Measurements from ENCODE around the gene SORBS1. TPM values are rescaled to one million over a fixed set of nuclear protein-coding genes. Genes with fewer than 3 reads are reported as not detected.

Gene SORBS1
- total and polyA plus RNA-seq, 9 of the 15 experiments (the other 6 are each of a cell fraction or from before 2014, with no cell fraction given) = 2.0 to 13.3 (median 6.5) TPM

DNA sequence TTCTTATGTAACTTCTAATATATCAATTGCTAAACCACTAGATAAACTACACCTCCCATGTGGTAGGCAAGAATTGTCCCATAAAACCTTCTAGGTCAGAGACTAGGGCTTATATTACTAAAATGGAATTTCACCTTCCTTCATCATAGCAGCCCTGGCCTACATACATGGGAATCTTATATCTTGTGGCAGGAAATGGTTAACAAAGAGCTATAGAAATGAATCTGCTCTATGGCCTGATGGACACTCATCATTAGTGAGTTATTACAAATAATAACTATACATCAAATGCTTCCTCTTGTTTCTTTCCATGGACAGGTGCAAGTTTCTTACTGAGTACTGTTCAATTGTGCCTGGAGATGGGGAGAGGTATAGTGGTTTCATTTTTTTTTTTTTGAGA, 208.0 kb downstream of the SORBS1 start:
- in situ Hi-C loops (cut with MboI) = no loop called here
- Histone ChIP-seq H4K20me1 (replicated peaks; ENCODE audit: control insufficient read depth, insufficient read depth, low read length) (no peaks in the 10 kb centered on the region), H3K27me3 (ENCODE audit: control insufficient read depth in 2 of 2, insufficient read depth in 2 of 2, low read length in 2 of 2) (no peaks in the 10 kb centered on the region), H2AFZ (ENCODE audit: low read depth, low read length) (no peak overlapping the region), H3K9me3 (replicated peaks; ENCODE audit: control insufficient read depth, insufficient read depth, low read depth, low read length) (no peaks in the 10 kb centered on the region), H3K79me2 (ENCODE audit: control insufficient read depth, insufficient read depth, low read length) (no peaks in the 10 kb centered on the region), H3K36me3 (ENCODE audit: control insufficient read depth, insufficient read depth, low read length) (no peaks in the 10 kb centered on the region), H3K4me1 (replicated peaks in 1 of 2; ENCODE audit: control insufficient read depth in 2 of 2, insufficient read depth in 2 of 2, low read length in 2 of 2) (no peaks in the 10 kb centered on the region), H3K9me1 (ENCODE audit: control insufficient read depth, insufficient read depth, low read length) (no peaks in the 10 kb centered on the region), H3K9ac (ENCODE audit: insufficient read depth in 1 of 2, low read depth in 2 of 2, low read length in 2 of 2) (no peak overlapping the region), H3K4me3 (no peak overlapping the region), H3K27ac (ENCODE audit: extremely low read depth, low read depth, low read length) (no peak overlapping the region), H3K4me2 (ENCODE audit: insufficient read depth, low read length) (no peak overlapping the region)
- ChIA-PET POLR2A (no interaction called here), CTCF (ENCODE audit: low intra/inter-chr PET ratio) (no interaction called here)
- intact Hi-C loops (cut with micrococcal nuclease) = no loop called here
- no peak for TF ChIP-seq ZNF3 (CRISPR knock-in tag; IDR thresholded peaks at IDR 0.05)
- TF ChIP-seq NR2F6 (CRISPR knock-in tag; IDR thresholded peaks at IDR 0.05) = no peak
- no peak for FAIRE-seq
- DNase-seq (ENCODE audit: extremely low read depth in 1 of 4, low spot score in 3 of 4) = no peak
- no peak for ATAC-seq
- BruUV-seq (replicated peaks) = no TSS peak

DNA sequence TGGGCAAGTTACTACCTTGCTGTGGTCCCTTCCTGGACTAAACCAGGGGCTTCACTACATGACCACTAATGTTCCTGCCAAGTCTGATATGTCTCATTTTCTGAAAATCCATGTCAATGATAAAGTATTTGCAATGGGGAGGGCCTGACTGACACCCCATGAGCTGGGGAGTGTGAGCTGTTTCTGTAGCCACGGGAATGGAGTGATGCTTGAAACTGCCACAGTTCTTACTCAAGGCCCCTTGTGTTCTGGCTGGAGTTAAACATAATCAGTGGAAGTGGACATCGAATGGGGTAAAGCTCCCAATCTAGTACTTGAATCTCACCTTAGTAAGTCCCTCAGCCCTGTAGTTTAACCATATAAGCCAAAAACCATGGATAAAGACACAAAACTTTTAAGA, 208.5 kb downstream of the SORBS1 start:
- intact Hi-C loops (cut with micrococcal nuclease) = no loop called here
- H3K9me3 ChIP-seq (replicated peaks; ENCODE audit: control insufficient read depth, insufficient read depth, low read depth, low read length) = no peaks in the 10 kb centered on the region
- FAIRE-seq (no peak), DNase-seq (ENCODE audit: extremely low read depth in 1 of 4, low spot score in 3 of 4) (no peak), ATAC-seq (no peak)
- ChIA-PET POLR2A (no interaction called here), CTCF (ENCODE audit: low intra/inter-chr PET ratio) (no interaction called here)
- H3K36me3 ChIP-seq (ENCODE audit: control insufficient read depth, insufficient read depth, low read length) = no peaks in the 10 kb centered on the region
- 49% methylated on average over 2 of the region's 2 CpGs for WGBS (ENCODE audit: insufficient coverage, low coverage, missing lambda C conversion rate)
- no peaks in the 10 kb centered on the region for H3K27me3 ChIP-seq (ENCODE audit: control insufficient read depth in 2 of 2, insufficient read depth in 2 of 2, low read length in 2 of 2)
- no peak overlapping the region for H3K27ac ChIP-seq (ENCODE audit: extremely low read depth, low read depth, low read length)
- in situ Hi-C loops (cut with MboI) = no loop called here
- H3K9me1 ChIP-seq (ENCODE audit: control insufficient read depth, insufficient read depth, low read length) = no peaks in the 10 kb centered on the region
- no peaks in the 10 kb centered on the region for H3K4me1 ChIP-seq (replicated peaks in 1 of 2; ENCODE audit: control insufficient read depth in 2 of 2, insufficient read depth in 2 of 2, low read length in 2 of 2)
- no peaks in the 10 kb centered on the region for H4K20me1 ChIP-seq (replicated peaks; ENCODE audit: control insufficient read depth, insufficient read depth, low read length)
- H3K79me2 ChIP-seq (ENCODE audit: control insufficient read depth, insufficient read depth, low read length) = no peaks in the 10 kb centered on the region
- H3K9ac ChIP-seq (ENCODE audit: insufficient read depth in 1 of 2, low read depth in 2 of 2, low read length in 2 of 2) = no peak overlapping the region
- H3K4me2 ChIP-seq (ENCODE audit: insufficient read depth, low read length) = no peak overlapping the region
- H2AFZ ChIP-seq (ENCODE audit: low read depth, low read length) = no peak overlapping the region
- no peak overlapping the region for H3K4me3 ChIP-seq
- no TSS peak for BruUV-seq (replicated peaks)
- TF ChIP-seq PCBP1 (IDR thresholded peaks at IDR 0.05; ENCODE audit: low read depth, low read length, poor library complexity, severe bottlenecking) (no peak), U2AF2 (optimal IDR thresholded peaks at IDR 0.05; ENCODE audit: low read depth, low read length) (no peak)
- TF ChIP-seq, protein P1, sequence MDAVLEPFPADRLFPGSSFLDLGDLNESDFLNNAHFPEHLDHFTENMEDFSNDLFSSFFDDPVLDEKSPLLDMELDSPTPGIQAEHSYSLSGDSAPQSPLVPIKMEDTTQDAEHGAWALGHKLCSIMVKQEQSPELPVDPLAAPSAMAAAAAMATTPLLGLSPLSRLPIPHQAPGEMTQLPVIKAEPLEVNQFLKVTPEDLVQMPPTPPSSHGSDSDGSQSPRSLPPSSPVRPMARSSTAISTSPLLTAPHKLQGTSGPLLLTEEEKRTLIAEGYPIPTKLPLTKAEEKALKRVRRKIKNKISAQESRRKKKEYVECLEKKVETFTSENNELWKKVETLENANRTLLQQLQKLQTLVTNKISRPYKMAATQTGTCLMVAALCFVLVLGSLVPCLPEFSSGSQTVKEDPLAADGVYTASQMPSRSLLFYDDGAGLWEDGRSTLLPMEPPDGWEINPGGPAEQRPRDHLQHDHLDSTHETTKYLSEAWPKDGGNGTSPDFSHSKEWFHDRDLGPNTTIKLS (IDR thresholded peaks at IDR 0.05; ENCODE audit: borderline replicate concordance, low read depth) = no peak
- TF ChIP-seq, protein P2, sequence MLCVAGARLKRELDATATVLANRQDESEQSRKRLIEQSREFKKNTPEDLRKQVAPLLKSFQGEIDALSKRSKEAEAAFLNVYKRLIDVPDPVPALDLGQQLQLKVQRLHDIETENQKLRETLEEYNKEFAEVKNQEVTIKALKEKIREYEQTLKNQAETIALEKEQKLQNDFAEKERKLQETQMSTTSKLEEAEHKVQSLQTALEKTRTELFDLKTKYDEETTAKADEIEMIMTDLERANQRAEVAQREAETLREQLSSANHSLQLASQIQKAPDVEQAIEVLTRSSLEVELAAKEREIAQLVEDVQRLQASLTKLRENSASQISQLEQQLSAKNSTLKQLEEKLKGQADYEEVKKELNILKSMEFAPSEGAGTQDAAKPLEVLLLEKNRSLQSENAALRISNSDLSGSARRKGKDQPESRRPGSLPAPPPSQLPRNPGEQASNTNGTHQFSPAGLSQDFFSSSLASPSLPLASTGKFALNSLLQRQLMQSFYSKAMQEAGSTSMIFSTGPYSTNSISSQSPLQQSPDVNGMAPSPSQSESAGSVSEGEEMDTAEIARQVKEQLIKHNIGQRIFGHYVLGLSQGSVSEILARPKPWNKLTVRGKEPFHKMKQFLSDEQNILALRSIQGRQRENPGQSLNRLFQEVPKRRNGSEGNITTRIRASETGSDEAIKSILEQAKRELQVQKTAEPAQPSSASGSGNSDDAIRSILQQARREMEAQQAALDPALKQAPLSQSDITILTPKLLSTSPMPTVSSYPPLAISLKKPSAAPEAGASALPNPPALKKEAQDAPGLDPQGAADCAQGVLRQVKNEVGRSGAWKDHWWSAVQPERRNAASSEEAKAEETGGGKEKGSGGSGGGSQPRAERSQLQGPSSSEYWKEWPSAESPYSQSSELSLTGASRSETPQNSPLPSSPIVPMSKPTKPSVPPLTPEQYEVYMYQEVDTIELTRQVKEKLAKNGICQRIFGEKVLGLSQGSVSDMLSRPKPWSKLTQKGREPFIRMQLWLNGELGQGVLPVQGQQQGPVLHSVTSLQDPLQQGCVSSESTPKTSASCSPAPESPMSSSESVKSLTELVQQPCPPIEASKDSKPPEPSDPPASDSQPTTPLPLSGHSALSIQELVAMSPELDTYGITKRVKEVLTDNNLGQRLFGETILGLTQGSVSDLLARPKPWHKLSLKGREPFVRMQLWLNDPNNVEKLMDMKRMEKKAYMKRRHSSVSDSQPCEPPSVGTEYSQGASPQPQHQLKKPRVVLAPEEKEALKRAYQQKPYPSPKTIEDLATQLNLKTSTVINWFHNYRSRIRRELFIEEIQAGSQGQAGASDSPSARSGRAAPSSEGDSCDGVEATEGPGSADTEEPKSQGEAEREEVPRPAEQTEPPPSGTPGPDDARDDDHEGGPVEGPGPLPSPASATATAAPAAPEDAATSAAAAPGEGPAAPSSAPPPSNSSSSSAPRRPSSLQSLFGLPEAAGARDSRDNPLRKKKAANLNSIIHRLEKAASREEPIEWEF (CRISPR knock-in tag; IDR thresholded peaks at IDR 0.05) = no peak
